PC-3 (cell line): ENCODE measurements around the gene GRHPR.

ENCODE experiments used
- EZH2 ChIP-seq: fragments of 300-600 bp; sonication (generic); IDR thresholded peaks from one replicate; pipeline ENCODE4 v1.6.1; 2017; ENCODE audit warnings: antibody characterized with exemption, mild to moderate bottlenecking, low read length; ENCODE audit not compliant: unreplicated experiment
- TF ChIP-seq, protein P1 (sequence below): fragments of 300-600 bp; sonication (generic); conservative IDR thresholded peaks from 2 replicates; pipeline ENCODE4 v1.5.1; 2017; ENCODE audit warnings: antibody characterized with exemption, low read depth, mild to moderate bottlenecking, low read length

DNA sequence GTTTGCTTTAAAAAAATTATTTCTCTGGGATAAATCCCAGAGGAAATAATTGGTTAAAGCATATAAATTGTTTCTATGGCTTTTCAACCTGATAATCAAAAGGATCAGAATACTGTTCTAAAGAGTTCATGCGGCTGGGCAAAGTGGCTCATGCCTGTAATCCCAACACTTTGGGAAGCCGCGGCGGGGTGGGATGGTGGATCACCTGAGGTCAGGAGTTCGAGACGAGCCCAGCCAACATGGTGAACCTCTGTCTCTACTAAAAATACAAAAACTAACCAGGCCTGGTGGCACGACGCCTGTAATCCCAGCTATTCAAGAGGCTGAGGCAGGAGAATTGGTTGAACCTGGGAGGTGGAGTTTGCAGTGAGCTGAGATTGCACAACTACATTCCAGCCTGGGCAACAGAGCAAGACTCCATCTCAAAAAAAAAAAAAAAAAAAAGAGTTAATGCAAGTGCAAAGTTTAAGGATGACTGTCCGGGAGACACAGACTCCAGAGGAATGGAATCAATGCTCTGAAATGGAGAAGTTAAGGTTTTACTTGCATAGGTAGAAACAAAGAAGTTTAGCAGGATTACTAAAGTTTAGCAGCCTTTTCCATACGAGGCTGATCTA, 16.6 kb upstream of the GRHPR start:
- TF ChIP-seq, protein P1, sequence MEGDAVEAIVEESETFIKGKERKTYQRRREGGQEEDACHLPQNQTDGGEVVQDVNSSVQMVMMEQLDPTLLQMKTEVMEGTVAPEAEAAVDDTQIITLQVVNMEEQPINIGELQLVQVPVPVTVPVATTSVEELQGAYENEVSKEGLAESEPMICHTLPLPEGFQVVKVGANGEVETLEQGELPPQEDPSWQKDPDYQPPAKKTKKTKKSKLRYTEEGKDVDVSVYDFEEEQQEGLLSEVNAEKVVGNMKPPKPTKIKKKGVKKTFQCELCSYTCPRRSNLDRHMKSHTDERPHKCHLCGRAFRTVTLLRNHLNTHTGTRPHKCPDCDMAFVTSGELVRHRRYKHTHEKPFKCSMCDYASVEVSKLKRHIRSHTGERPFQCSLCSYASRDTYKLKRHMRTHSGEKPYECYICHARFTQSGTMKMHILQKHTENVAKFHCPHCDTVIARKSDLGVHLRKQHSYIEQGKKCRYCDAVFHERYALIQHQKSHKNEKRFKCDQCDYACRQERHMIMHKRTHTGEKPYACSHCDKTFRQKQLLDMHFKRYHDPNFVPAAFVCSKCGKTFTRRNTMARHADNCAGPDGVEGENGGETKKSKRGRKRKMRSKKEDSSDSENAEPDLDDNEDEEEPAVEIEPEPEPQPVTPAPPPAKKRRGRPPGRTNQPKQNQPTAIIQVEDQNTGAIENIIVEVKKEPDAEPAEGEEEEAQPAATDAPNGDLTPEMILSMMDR = no peak
- TF ChIP-seq EZH2 = no peak
